Measurements from ENCODE around the gene C5orf34. TPM values are rescaled to one million over a fixed set of nuclear protein-coding genes. Genes with fewer than 3 reads are reported as not detected.

Gene C5orf34
- total and polyA plus RNA-seq, 9 of the 15 experiments (the other 6 are each of a cell fraction or from before 2014, with no cell fraction given) = 13.2 to 32.6 (median 20.7) TPM

DNA sequence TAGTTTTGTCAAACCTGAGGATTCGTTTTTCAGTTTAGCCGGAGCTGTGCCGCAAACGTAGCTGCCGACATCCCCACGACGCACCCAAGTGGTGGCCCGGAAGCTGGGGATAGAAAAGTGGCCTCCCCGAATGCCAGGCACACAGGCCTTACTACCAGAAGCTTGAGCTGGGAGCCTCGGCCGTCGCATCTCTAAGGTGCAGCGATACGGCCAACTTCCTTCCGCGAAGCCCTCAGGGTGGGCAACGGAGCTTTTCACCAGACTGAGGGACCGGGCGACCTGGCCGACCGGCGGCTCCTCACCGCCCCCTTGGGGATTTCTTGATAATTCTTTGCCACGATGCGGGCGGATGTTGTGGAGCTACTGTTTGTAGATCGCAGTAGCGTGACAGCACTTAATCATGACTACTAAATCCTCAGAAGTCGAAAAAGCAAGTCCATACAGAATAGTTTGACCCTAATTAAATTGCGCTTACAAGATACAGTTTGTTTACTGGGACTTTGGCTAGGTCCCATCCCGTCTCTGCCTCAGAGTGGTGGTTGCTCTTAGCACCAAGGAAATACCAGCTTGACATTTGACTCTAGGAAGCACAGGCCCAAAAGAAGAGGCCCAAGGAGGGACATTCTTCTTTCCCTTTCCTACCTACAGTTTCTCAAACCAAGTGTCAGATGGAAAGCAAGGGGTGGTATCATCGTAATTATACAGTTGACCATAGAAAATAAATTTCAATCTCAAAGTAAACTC, 30.7 kb downstream of the C5orf34 start (continued):
- TF ChIP-seq, protein P1, sequence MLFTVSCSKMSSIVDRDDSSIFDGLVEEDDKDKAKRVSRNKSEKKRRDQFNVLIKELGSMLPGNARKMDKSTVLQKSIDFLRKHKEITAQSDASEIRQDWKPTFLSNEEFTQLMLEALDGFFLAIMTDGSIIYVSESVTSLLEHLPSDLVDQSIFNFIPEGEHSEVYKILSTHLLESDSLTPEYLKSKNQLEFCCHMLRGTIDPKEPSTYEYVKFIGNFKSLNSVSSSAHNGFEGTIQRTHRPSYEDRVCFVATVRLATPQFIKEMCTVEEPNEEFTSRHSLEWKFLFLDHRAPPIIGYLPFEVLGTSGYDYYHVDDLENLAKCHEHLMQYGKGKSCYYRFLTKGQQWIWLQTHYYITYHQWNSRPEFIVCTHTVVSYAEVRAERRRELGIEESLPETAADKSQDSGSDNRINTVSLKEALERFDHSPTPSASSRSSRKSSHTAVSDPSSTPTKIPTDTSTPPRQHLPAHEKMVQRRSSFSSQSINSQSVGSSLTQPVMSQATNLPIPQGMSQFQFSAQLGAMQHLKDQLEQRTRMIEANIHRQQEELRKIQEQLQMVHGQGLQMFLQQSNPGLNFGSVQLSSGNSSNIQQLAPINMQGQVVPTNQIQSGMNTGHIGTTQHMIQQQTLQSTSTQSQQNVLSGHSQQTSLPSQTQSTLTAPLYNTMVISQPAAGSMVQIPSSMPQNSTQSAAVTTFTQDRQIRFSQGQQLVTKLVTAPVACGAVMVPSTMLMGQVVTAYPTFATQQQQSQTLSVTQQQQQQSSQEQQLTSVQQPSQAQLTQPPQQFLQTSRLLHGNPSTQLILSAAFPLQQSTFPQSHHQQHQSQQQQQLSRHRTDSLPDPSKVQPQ (CRISPR knock-in tag; IDR thresholded peaks at IDR 0.05; ENCODE audit: borderline replicate concordance) = no peak
- no peak for TF ChIP-seq MED1 (CRISPR knock-in tag; IDR thresholded peaks at IDR 0.05; ENCODE audit: borderline replicate concordance)

DNA sequence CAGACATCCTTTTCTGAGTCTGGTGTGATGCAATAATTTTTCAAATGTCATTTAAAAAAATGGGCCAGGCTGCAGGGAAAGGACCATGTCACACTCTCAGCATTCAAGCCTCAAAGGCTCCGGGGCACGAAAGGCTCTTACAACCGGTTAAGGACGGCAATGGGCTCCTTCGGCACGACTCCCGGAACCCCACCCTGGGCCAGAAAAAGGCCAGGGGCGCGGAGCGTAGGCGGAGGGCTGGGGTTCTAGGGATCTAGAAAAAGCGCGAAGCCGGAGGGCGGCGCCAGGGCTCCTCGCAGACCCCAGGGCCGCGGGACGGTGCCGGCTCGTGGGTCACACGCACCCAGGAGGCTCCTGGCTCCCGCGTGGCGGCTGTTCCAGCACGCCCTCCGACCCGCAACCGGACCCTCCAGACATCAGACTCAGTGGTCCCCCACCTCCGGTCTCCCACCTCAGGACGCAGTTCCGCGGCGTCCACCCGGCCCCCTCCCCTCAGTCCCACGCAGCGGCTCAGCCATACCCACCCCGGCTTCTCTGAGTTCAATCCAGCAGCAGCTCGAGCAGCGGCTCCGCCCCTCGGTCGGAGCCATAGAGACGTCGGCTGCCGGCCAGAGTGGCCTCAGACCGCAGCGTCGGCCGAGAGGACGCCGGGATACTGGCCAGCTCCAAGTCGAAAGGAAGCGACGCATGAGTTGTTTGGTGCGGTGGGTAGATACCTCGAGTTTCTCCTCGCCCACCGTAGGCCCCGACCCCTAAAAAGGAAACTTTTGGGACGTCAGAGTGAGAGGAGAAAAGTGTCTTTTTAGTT, 31.4 kb downstream of the C5orf34 start, which contains the start of gene TMEM267:
Gene TMEM267 (minus strand): TSS at position 568 of the 808 bp plus-strand sequence. CDS start 29,896 bp downstream, outside the sequence.
- peak; percentile 91 for FAIRE-seq
- CTCF ChIA-PET (ENCODE audit: low intra/inter-chr PET ratio) = interaction anchor here (0.6 to 1.0 kb wide), 2 partner anchors 74 to 410 kb away, joined by 3 to 4 read pairs; partner anchors contain the start of gene PAIP1
- TF ChIP-seq, protein P2, sequence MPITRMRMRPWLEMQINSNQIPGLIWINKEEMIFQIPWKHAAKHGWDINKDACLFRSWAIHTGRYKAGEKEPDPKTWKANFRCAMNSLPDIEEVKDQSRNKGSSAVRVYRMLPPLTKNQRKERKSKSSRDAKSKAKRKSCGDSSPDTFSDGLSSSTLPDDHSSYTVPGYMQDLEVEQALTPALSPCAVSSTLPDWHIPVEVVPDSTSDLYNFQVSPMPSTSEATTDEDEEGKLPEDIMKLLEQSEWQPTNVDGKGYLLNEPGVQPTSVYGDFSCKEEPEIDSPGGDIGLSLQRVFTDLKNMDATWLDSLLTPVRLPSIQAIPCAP (CRISPR knock-in tag; IDR thresholded peaks at IDR 0.05; ENCODE audit: borderline replicate concordance) = no peak
- TF ChIP-seq, protein P3, sequence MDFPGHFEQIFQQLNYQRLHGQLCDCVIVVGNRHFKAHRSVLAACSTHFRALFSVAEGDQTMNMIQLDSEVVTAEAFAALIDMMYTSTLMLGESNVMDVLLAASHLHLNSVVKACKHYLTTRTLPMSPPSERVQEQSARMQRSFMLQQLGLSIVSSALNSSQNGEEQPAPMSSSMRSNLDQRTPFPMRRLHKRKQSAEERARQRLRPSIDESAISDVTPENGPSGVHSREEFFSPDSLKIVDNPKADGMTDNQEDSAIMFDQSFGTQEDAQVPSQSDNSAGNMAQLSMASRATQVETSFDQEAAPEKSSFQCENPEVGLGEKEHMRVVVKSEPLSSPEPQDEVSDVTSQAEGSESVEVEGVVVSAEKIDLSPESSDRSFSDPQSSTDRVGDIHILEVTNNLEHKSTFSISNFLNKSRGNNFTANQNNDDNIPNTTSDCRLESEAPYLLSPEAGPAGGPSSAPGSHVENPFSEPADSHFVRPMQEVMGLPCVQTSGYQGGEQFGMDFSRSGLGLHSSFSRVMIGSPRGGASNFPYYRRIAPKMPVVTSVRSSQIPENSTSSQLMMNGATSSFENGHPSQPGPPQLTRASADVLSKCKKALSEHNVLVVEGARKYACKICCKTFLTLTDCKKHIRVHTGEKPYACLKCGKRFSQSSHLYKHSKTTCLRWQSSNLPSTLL (IDR thresholded peaks at IDR 0.05) = no peak
- TF ChIP-seq NFXL1 (CRISPR knock-in tag; IDR thresholded peaks at IDR 0.05) (no peak), GABPB2 (CRISPR knock-in tag; conservative IDR thresholded peaks at IDR 0.05) (no peak), PHF20 (IDR thresholded peaks at IDR 0.05; ENCODE audit: partially characterized antibody) (no peak), ZNF133 (CRISPR knock-in tag; IDR thresholded peaks at IDR 0.05) (no peak), SLC30A9 (CRISPR knock-in tag; IDR thresholded peaks at IDR 0.05) (no peak), TCF15 (CRISPR knock-in tag; IDR thresholded peaks at IDR 0.05) (no peak), ZNF551 (CRISPR knock-in tag; IDR thresholded peaks at IDR 0.05) (no peak), LEF1 (IDR thresholded peaks at IDR 0.05) (no peak)

More for the DNA sequence above, 31.4 kb downstream of the C5orf34 start, which contains the start of gene TMEM267:
- H3K4me1 ChIP-seq (replicated peaks in 1 of 2; ENCODE audit: control insufficient read depth in 2 of 2, insufficient read depth in 2 of 2, low read length in 2 of 2) = peaks cover 6 to 8% of the 10 kb centered on the region in 2 experiments; a peak in 3 of 5 replicates
- H3K27ac ChIP-seq (ENCODE audit: extremely low read depth, low read depth, low read length) = peak within 1 kb of the TSS; percentile 92
- H2AFZ ChIP-seq (ENCODE audit: low read depth, low read length) = peak within 1 kb of the TSS; percentile 96
- DNase-seq (ENCODE audit: extremely low read depth in 1 of 4, low spot score in 3 of 4) (peak; percentile 88 to 98 (median 90)), ATAC-seq (peak; percentile 95)
- no TSS peak for BruUV-seq (replicated peaks)
- in situ Hi-C loops (cut with MboI) = no loop called here
- no peaks in the 10 kb centered on the region for H4K20me1 ChIP-seq (replicated peaks; ENCODE audit: control insufficient read depth, insufficient read depth, low read length)
- POLR2A ChIA-PET = interaction anchor here (0.6 to 4.2 kb wide), 51 partner anchors 8 to 756 kb away, joined by 3 to 43 read pairs (median 5); partner anchors contain the start of genes C5orf34, CCL28, HMGCS1 and NNT
- peak within 1 kb of the TSS; percentile 91 for H3K4me2 ChIP-seq (ENCODE audit: insufficient read depth, low read length)
- intact Hi-C loops (cut with micrococcal nuclease) = loop anchor here (1.0 to 10.0 kb wide), 8 partner anchors 32 to 443 kb away; partner anchors contain the start of genes ANXA2R, C5orf34 and NNT
- no peaks in the 10 kb centered on the region for H3K27me3 ChIP-seq (ENCODE audit: control insufficient read depth in 2 of 2, insufficient read depth in 2 of 2, low read length in 2 of 2)
- peak within 1 kb of the TSS; percentile 94 to 97 for H3K9ac ChIP-seq (ENCODE audit: insufficient read depth in 1 of 2, low read depth in 2 of 2, low read length in 2 of 2)
- H3K79me2 ChIP-seq (ENCODE audit: control insufficient read depth, insufficient read depth, low read length) = peaks cover 44% of the 10 kb centered on the region
- H3K9me1 ChIP-seq (ENCODE audit: control insufficient read depth, insufficient read depth, low read length) = no peaks in the 10 kb centered on the region
- peaks cover 11% of the 10 kb centered on the region; the same call in 1 of the 3 replicates for H3K36me3 ChIP-seq (ENCODE audit: control insufficient read depth, insufficient read depth, low read length)
- WGBS (ENCODE audit: insufficient coverage, low coverage, missing lambda C conversion rate) = 1% methylated on average over 60 of the region's 62 CpGs
- 0 out of 2 replicates have a peak, but pooled peaks cover 1% of the 10 kb centered on the region for H3K9me3 ChIP-seq (replicated peaks; ENCODE audit: control insufficient read depth, insufficient read depth, low read depth, low read length)
- H3K4me3 ChIP-seq = peak within 1 kb of the TSS; percentile 73

Data from K562 (cell line).